Myometrial cell (primary cell): ENCODE results near the gene GLIS1. TPM values are rescaled to one million over a fixed set of nuclear protein-coding genes. Genes with fewer than 3 reads are reported as not detected.

ENCODE experiments used
- total RNA-seq: library from RNA; depleted of rRNA; stranded (reverse); fragments of >200 nt; gene quantifications from 2 replicates; pipeline ENCODE4 v1.2.3, GENCODE V29; 2015

The GLIS1 gene
- total RNA-seq, result 0.18 and 0.29 TPM in 2 replicates

GRCh38 chr1:53739109-53739681 is at the start of gene GLIS1:
TSS of gene GLIS1 (minus strand) at chr1:53739164. CDS start at chr1:53738064, 1,100 bp downstream.

GRCh38 chr1:53459321-53460175 is 279.4 kb downstream of the GLIS1 start, which contains the start of gene DMRTB1:
TSS of gene DMRTB1 (plus strand) at chr1:53459399. CDS start at chr1:53459454, 55 bp downstream.

Other genes with a start within 250 kb of the GLIS1 start
- 30.7 and 32.0 TPM in 2 replicates for gene NDC1, start 99.1 kb upstream of the GLIS1 start, total RNA-seq
- gene YIPF1, start 150.6 kb upstream of the GLIS1 start, total RNA-seq, result 34.9 and 40.9 TPM in 2 replicates
- gene DIO1, start 155.0 kb upstream of the GLIS1 start, total RNA-seq, result not detected in 2 replicates
- gene IFT25, start 206.5 kb upstream of the GLIS1 start, total RNA-seq, result 15.3 and 22.9 TPM in 2 replicates
- 50.0 and 53.9 TPM in 2 replicates for gene LRRC42, start 207.2 kb upstream of the GLIS1 start, total RNA-seq